ENCODE results near the gene MPP2. TPM values are rescaled to one million over a fixed set of nuclear protein-coding genes. Genes with fewer than 3 reads are reported as not detected.
A peak's percentile ranks its signal among the peaks of the same experiment; 100 is the strongest.

Gene MPP2
- total and polyA plus RNA-seq, 2 of the 13 experiments (the other 11 are each of a cell fraction or from before 2014, with no cell fraction given): 0.20 to 1.7 TPM

DNA sequence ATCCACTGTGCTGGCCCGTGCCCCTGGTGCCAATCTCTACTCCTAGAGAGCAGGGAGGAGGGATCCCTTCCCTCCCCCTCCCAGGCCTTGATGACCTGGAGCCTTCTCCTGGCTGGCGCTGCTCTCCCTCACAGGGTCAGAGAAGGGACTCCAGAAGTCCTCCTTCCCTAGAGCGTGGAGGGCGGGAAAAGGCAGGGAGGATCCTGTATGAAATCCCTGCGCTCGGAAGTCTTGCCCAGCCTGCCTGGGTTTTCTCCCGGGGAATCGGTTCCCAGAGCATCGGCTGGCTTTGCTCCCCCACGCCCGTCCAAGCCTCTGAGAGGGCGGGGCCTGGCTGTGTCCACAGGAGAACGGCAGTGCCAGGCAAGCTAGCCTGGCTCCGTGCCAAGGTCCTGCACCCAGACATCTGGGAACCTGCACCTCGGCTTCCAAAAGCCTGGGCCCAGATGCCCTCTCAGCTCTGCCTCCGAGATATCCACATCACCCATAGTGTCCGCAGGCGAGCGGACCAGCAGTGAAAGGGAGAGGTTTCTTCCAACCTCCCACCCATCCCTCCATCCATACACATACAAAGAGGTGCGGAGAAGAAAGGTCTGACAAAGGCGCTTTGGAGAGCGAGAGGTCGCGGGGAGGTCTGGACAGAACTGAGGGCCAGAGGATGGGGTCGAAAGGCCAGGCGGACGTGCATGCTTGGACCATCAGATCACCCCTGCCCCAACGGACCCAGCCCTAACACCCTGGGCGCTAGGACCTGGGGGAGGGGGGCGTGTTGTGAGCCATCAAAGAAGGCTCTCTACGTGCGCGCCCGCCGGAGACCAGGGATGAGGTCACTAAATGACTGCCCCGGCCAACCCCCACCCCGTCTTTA lies 1.1 kb downstream of the MPP2 start:
- peaks cover 22 to 85% of the 10 kb centered on the region in 2 experiments for H3K27me3 ChIP-seq (ENCODE audit: control insufficient read depth in 1 of 2, insufficient read depth in 2 of 2, low read length in 2 of 2)
- peaks cover 29% of the 10 kb centered on the region for H3K4me1 ChIP-seq (ENCODE audit: insufficient read depth, low read length)
- H3K36me3 ChIP-seq (replicated peaks in 1 of 2; ENCODE audit: control insufficient read depth in 1 of 2, insufficient read depth in 2 of 2, low read length in 2 of 2): no peaks in the 10 kb centered on the region
- no peak for FAIRE-seq
- intact Hi-C loops (cut with micrococcal nuclease; ENCODE audit: unreplicated experiment): no loop called here
- ChIA-PET CTCF (ENCODE audit: low intra/inter-chr PET ratio, low total read pairs) (no interaction called here), POLR2A (no interaction called here)
- BruUV-seq (replicated peaks): no TSS peak
- H3K9me3 ChIP-seq (ENCODE audit: low read length): no peaks in the 10 kb centered on the region
- no peak overlapping the region for H2AFZ ChIP-seq (ENCODE audit: low read length)
- H3K4me2 ChIP-seq (ENCODE audit: low read depth, low read length): peak overlapping the region; percentile 63
- peak; percentile 47 for DNase-seq (ENCODE audit: low spot score)
- H3K9ac ChIP-seq (ENCODE audit: insufficient read depth, low read depth, low read length): no peak overlapping the region
- in situ Hi-C loops (cut with HindIII; ENCODE audit: extremely low pct_ligation_motif_present, low pct_unique_long_range_greater_than_20kb): no loop called here
- no peaks in the 10 kb centered on the region for H3K79me2 ChIP-seq (ENCODE audit: insufficient read depth, low read length)
- H4K20me1 ChIP-seq (ENCODE audit: insufficient read depth, low read length): peaks cover 2% of the 10 kb centered on the region; the same call in 1 of the 2 replicates
- ATAC-seq: peak; percentile 62
- no peak overlapping the region for H3K27ac ChIP-seq (ENCODE audit: extremely low read length, insufficient read depth, low read length)
- WGBS (ENCODE audit: low lambda C conversion rate): 6% methylated on average over 23 of the region's 37 CpGs
- H3K4me3 ChIP-seq (replicated peaks in 1 of 3; ENCODE audit: insufficient read depth in 1 of 3, low read depth in 2 of 3, low read length in 3 of 3): peak overlapping the region; percentile 48 to 69 (median 60); a peak in 4 of 6 replicates
- TF ChIP-seq ZSCAN30 (CRISPR knock-in tag; IDR thresholded peaks at IDR 0.05): no peak
- no peak for TF ChIP-seq SNAI1 (CRISPR knock-in tag; IDR thresholded peaks at IDR 0.05; ENCODE audit: borderline replicate concordance)
- no peak for TF ChIP-seq ZBTB21 (CRISPR knock-in tag; IDR thresholded peaks at IDR 0.05)
- no peak for TF ChIP-seq FOSL1 (CRISPR knock-in tag; IDR thresholded peaks at IDR 0.05; ENCODE audit: borderline replicate concordance)
- no peak for TF ChIP-seq EP300 (IDR thresholded peaks at IDR 0.05; ENCODE audit: low read depth in 2 of 2, low read length in 2 of 2)
- TF ChIP-seq EP300 (CRISPR knock-in tag; IDR thresholded peaks at IDR 0.05; ENCODE audit: borderline replicate concordance): no peak
- TF ChIP-seq GTF3A (CRISPR knock-in tag; conservative IDR thresholded peaks at IDR 0.05): no peak
- no peak for TF ChIP-seq ISL2 (CRISPR knock-in tag; IDR thresholded peaks at IDR 0.05)
- TF ChIP-seq, protein P1, sequence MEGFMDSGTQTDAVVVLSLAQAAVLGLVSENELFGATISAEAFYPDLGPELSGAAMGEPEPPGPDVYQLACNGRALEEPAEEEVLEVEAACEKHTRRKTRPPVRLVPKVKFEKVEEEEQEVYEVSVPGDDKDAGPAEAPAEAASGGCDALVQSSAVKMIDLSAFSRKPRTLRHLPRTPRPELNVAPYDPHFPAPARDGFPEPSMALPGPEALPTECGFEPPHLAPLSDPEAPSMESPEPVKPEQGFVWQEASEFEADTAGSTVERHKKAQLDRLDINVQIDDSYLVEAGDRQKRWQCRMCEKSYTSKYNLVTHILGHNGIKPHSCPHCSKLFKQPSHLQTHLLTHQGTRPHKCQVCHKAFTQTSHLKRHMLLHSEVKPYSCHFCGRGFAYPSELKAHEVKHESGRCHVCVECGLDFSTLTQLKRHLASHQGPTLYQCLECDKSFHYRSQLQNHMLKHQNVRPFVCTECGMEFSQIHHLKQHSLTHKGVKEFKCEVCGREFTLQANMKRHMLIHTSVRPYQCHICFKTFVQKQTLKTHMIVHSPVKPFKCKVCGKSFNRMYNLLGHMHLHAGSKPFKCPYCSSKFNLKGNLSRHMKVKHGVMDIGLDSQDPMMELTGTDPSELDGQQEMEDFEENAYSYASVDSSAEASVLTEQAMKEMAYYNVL (CRISPR knock-in tag; IDR thresholded peaks at IDR 0.05; ENCODE audit: borderline replicate concordance): peak; percentile 60; the same call in 1 of the 2 replicates
- no peak for TF ChIP-seq MEIS1 (CRISPR knock-in tag; IDR thresholded peaks at IDR 0.05; ENCODE audit: borderline replicate concordance)
- TF ChIP-seq MYC (CRISPR knock-in tag; IDR thresholded peaks at IDR 0.05; ENCODE audit: borderline replicate concordance): peak; percentile 35; the same call in 1 of the 2 replicates
- TF ChIP-seq, protein P2, sequence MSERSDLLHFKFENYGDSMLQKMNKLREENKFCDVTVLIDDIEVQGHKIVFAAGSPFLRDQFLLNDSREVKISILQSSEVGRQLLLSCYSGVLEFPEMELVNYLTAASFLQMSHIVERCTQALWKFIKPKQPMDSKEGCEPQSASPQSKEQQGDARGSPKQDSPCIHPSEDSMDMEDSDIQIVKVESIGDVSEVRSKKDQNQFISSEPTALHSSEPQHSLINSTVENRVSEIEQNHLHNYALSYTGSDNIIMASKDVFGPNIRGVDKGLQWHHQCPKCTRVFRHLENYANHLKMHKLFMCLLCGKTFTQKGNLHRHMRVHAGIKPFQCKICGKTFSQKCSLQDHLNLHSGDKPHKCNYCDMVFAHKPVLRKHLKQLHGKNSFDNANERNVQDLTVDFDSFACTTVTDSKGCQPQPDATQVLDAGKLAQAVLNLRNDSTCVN (CRISPR knock-in tag; IDR thresholded peaks at IDR 0.05; ENCODE audit: borderline replicate concordance): no peak
- TF ChIP-seq, protein P3, sequence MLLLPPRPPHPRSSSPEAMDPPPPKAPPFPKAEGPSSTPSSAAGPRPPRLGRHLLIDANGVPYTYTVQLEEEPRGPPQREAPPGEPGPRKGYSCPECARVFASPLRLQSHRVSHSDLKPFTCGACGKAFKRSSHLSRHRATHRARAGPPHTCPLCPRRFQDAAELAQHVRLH (CRISPR knock-in tag; IDR thresholded peaks at IDR 0.05; ENCODE audit: borderline replicate concordance, low read depth): no peak
- TF ChIP-seq, protein P4, sequence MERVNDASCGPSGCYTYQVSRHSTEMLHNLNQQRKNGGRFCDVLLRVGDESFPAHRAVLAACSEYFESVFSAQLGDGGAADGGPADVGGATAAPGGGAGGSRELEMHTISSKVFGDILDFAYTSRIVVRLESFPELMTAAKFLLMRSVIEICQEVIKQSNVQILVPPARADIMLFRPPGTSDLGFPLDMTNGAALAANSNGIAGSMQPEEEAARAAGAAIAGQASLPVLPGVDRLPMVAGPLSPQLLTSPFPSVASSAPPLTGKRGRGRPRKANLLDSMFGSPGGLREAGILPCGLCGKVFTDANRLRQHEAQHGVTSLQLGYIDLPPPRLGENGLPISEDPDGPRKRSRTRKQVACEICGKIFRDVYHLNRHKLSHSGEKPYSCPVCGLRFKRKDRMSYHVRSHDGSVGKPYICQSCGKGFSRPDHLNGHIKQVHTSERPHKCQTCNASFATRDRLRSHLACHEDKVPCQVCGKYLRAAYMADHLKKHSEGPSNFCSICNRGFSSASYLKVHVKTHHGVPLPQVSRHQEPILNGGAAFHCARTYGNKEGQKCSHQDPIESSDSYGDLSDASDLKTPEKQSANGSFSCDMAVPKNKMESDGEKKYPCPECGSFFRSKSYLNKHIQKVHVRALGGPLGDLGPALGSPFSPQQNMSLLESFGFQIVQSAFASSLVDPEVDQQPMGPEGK (CRISPR knock-in tag; IDR thresholded peaks at IDR 0.05): no peak
- TF ChIP-seq, protein P5, sequence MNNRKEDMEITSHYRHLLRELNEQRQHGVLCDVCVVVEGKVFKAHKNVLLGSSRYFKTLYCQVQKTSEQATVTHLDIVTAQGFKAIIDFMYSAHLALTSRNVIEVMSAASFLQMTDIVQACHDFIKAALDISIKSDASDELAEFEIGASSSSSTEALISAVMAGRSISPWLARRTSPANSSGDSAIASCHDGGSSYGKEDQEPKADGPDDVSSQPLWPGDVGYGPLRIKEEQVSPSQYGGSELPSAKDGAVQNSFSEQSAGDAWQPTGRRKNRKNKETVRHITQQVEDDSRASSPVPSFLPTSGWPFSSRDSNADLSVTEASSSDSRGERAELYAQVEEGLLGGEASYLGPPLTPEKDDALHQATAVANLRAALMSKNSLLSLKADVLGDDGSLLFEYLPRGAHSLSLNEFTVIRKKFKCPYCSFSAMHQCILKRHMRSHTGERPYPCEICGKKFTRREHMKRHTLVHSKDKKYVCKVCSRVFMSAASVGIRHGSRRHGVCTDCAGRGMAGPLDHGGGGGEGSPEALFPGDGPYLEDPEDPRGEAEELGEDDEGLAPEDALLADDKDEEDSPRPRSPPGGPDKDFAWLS (CRISPR knock-in tag; IDR thresholded peaks at IDR 0.05; ENCODE audit: borderline replicate concordance): no peak
- TF ChIP-seq ZNF570 (CRISPR knock-in tag; IDR thresholded peaks at IDR 0.05; ENCODE audit: borderline replicate concordance): no peak

Data from HepG2 (cell line).